ENCODE data around the gene CDH13.

DNA sequence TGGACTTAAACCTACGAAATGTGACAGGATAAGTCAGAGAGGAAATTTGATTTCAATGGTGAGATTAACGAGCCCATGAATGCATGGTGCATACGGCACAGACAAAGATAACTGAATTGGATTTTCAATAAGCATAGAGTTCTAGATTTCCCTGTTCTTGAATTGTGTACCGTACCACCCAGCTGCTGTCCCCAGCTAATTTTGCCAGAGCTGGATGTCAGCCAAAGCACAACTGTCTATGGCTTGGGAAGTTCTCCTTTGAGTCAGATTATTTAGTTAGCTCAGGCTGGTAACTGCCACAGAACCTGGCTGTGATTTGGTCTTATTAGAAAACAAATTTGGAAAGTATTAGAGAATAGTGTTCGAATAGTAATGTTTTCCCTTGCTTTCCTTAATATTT is 143.1 kb downstream of the CDH13 start:
- TF ChIP-seq, protein P1, sequence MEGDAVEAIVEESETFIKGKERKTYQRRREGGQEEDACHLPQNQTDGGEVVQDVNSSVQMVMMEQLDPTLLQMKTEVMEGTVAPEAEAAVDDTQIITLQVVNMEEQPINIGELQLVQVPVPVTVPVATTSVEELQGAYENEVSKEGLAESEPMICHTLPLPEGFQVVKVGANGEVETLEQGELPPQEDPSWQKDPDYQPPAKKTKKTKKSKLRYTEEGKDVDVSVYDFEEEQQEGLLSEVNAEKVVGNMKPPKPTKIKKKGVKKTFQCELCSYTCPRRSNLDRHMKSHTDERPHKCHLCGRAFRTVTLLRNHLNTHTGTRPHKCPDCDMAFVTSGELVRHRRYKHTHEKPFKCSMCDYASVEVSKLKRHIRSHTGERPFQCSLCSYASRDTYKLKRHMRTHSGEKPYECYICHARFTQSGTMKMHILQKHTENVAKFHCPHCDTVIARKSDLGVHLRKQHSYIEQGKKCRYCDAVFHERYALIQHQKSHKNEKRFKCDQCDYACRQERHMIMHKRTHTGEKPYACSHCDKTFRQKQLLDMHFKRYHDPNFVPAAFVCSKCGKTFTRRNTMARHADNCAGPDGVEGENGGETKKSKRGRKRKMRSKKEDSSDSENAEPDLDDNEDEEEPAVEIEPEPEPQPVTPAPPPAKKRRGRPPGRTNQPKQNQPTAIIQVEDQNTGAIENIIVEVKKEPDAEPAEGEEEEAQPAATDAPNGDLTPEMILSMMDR (IDR thresholded peaks at IDR 0.05) = no peak
- TF ChIP-seq POLR2AphosphoS5 (IDR thresholded peaks at IDR 0.05) = no peak
- TF ChIP-seq POLR2A (IDR thresholded peaks at IDR 0.05) = no peak
- TF ChIP-seq EP300 (IDR thresholded peaks at IDR 0.05) = no peak
